GM10266 (cell line): Measurements from ENCODE around the gene CFAP46.

Source experiments
- DNase-seq: peaks from one replicate; pipeline ENCODE4 v3.0.0; 2012; ENCODE audit errors: extremely low spot score
- TF ChIP-seq, protein P1 (sequence below): IDR thresholded peaks from 2 replicates; pipeline ENCODE4 v1.5.1; 2012; ENCODE audit warnings: mild to moderate bottlenecking, low read depth; ENCODE audit not compliant: control insufficient read depth, insufficient read depth; ENCODE audit errors: missing control alignments

Gene CFAP46

DNA sequence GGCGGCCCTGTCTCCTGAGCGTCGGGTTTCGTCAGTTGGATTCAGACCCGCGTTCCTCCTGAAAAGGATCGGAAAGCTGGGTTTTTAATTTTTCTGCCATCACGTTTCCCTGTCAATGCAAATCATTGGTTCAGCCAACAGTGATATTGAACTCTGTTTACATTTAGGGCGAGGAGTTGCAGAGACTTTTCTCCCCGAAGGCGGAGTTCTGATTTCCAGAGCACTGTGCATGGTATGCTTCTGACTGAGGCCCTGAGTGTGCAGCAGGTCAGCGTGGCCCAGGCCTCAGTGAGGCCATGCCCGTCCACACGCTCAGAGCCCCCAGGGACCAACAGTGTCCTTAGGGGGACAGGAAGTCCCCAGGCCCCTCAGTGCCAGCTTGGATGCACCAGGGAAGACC lies 183.5 kb downstream of the CFAP46 start:
- TF ChIP-seq, protein P1, sequence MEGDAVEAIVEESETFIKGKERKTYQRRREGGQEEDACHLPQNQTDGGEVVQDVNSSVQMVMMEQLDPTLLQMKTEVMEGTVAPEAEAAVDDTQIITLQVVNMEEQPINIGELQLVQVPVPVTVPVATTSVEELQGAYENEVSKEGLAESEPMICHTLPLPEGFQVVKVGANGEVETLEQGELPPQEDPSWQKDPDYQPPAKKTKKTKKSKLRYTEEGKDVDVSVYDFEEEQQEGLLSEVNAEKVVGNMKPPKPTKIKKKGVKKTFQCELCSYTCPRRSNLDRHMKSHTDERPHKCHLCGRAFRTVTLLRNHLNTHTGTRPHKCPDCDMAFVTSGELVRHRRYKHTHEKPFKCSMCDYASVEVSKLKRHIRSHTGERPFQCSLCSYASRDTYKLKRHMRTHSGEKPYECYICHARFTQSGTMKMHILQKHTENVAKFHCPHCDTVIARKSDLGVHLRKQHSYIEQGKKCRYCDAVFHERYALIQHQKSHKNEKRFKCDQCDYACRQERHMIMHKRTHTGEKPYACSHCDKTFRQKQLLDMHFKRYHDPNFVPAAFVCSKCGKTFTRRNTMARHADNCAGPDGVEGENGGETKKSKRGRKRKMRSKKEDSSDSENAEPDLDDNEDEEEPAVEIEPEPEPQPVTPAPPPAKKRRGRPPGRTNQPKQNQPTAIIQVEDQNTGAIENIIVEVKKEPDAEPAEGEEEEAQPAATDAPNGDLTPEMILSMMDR = no peak
- DNase-seq = no peak
